ENCODE measurements around the gene AKAIN1. TPM values are rescaled to one million over a fixed set of nuclear protein-coding genes. Genes with fewer than 3 reads are reported as not detected.

The AKAIN1 gene
- total RNA-seq, 4 donors from 2014 or later = not detected

Other genes starting within 250 kb of the AKAIN1 start
- gene ZBTB14, start 98.5 kb upstream of the AKAIN1 start, total RNA-seq = 10 to 100 TPM in 3 of 4 donors, 1 to 10 TPM in 1; 9.8 to 15.6 (median 11.2) TPM